Trophoblast cell (in vitro differentiated cells and primary cell): Measurements from ENCODE around the gene POLA1.

ENCODE experiments used
- DNase-seq, 2 donors: peaks; one replicate each; pipeline ENCODE4 v3.0.0-alpha.2; 2016
- H2AFZ ChIP-seq: 2 replicates; pipeline ENCODE4 v1.6.1; 2013; ENCODE audit warnings: low read length, moderate library complexity, mild to moderate bottlenecking; ENCODE audit not compliant: insufficient read depth, poor library complexity
- H2AK5ac ChIP-seq: 2 replicates; pipeline ENCODE4 v1.6.1; 2013; ENCODE audit warnings: mild to moderate bottlenecking, low read length
- H2BK120ac ChIP-seq: 2 replicates; pipeline ENCODE4 v1.6.1; 2013; ENCODE audit warnings: low read length, mild to moderate bottlenecking, moderate library complexity; ENCODE audit not compliant: insufficient read depth, poor library complexity
- H2BK12ac ChIP-seq: 2 replicates; pipeline ENCODE4 v1.6.1; 2013; ENCODE audit warnings: mild to moderate bottlenecking, low read length, moderate library complexity
- H2BK5ac ChIP-seq: 2 replicates; pipeline ENCODE4 v1.6.1; 2013; ENCODE audit warnings: low read length, low read depth, moderate library complexity, mild to moderate bottlenecking; ENCODE audit not compliant: poor library complexity
- H3K14ac ChIP-seq: 2 replicates; pipeline ENCODE4 v1.6.1; 2013; ENCODE audit warnings: mild to moderate bottlenecking, low read length
- H3K18ac ChIP-seq: 2 replicates; pipeline ENCODE4 v1.6.1; 2013; ENCODE audit warnings: mild to moderate bottlenecking, low read length
- H3K23ac ChIP-seq: 2 replicates; pipeline ENCODE4 v1.6.1; 2013; ENCODE audit warnings: low read length
- H3K27ac ChIP-seq: 2 replicates; pipeline ENCODE4 v1.5.1; 2013; ENCODE audit warnings: low read depth, mild to moderate bottlenecking, inconsistent platforms, low read length, moderate library complexity
- H3K27me3 ChIP-seq: 2 replicates; pipeline ENCODE4 v1.6.1; 2013; ENCODE audit warnings: inconsistent platforms, mild to moderate bottlenecking, low read length, moderate library complexity; ENCODE audit not compliant: insufficient read depth
- H3K36me3 ChIP-seq, 2 experiments: 1 replicate in 1 of 2; 2 replicates in 1 of 2; pipeline ENCODE4 v1.6.1; 2013; ENCODE audit warnings: low read length in 2 of 2, mild to moderate bottlenecking in 2 of 2, moderate library complexity in 1 of 2; ENCODE audit not compliant: insufficient read depth in 2 of 2, control insufficient read depth in 1 of 2
- H3K4ac ChIP-seq: 2 replicates; pipeline ENCODE4 v1.6.1; 2013; ENCODE audit warnings: low read depth, mild to moderate bottlenecking, low read length, moderate library complexity
- H3K4me1 ChIP-seq, 2 experiments: 1 replicate in 1 of 2; 2 replicates in 1 of 2; pipeline ENCODE4 v1.6.1; 2013; ENCODE audit warnings: low read length in 2 of 2, mild to moderate bottlenecking in 2 of 2, moderate library complexity in 1 of 2; ENCODE audit not compliant: insufficient read depth in 2 of 2, control insufficient read depth in 1 of 2
- H3K4me2 ChIP-seq: 2 replicates; pipeline ENCODE4 v1.6.1; 2013; ENCODE audit warnings: inconsistent platforms, mild to moderate bottlenecking, low read length, moderate library complexity
- H3K4me3 ChIP-seq: 2 replicates; pipeline ENCODE4 v1.5.1; 2013; ENCODE audit warnings: mild to moderate bottlenecking, low read depth, low read length, inconsistent platforms
- H3K79me1 ChIP-seq: one replicate; pipeline ENCODE4 v1.6.1; 2013; ENCODE audit warnings: low read length
- H3K79me2 ChIP-seq: 2 replicates; pipeline ENCODE4 v1.6.1; 2013; ENCODE audit warnings: low read length, mild to moderate bottlenecking; ENCODE audit not compliant: control insufficient read depth, insufficient read depth, poor library complexity
- H3K9ac ChIP-seq: 2 replicates; pipeline ENCODE4 v1.6.1; 2013; ENCODE audit warnings: mild to moderate bottlenecking, low read length
- H3K9me3 ChIP-seq: 2 replicates; pipeline ENCODE4 v1.6.1; 2013; ENCODE audit warnings: low read depth, mild to moderate bottlenecking, control low read depth, inconsistent platforms, low read length; ENCODE audit not compliant: insufficient read depth
- H4K12ac ChIP-seq: 2 replicates; pipeline ENCODE4 v1.6.1; 2013; ENCODE audit warnings: low read depth, mild to moderate bottlenecking, low read length, moderate library complexity
- H4K8ac ChIP-seq: 2 replicates; pipeline ENCODE4 v1.6.1; 2013; ENCODE audit warnings: low read depth, mild to moderate bottlenecking, low read length, moderate library complexity
- H4K91ac ChIP-seq: one replicate; pipeline ENCODE4 v1.6.1; 2013; ENCODE audit warnings: low read depth, mild to moderate bottlenecking, low read length, moderate library complexity
- WGBS: extraction: QIAGEN DNeasy Blood & Tissue Kit; methylation state at CpG from one replicate; pipeline ENCODE4 v1.1.7; 2013; ENCODE audit warnings: missing lambda C conversion rate; ENCODE audit not compliant: insufficient read length, insufficient coverage; ENCODE audit errors: extremely low coverage; 5-methylcytosine and 5-hydroxymethylcytosine counted together

POLA1 gene

DNA sequence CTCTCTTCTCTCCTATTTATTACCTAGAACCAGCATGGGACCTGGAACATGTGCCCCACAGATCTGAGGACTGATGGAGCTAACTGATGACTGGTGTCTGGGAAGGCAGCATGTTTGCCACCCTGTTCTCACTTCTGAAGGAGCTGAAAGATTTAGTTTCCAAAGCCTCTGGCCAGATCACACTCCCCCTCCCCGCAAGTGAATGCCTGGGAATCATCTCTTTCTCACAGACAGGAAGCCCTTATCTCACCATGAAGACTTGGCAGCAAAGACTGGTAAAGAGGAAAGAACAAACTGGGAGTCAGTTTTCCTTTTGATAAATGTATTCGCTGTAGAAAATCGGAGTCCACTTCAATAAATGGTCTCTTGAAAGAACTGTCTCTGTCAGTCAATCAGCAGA, 25.6 kb upstream of the POLA1 start:
- Histone ChIP-seq H3K4me3 (no peak overlapping the region), H4K12ac (no peak overlapping the region), H3K4me2 (no peak overlapping the region), H2AK5ac (no peak overlapping the region), H3K23ac (no peak overlapping the region), H4K8ac (no peak overlapping the region), H3K18ac (no peak overlapping the region), H3K27ac (no peak overlapping the region), H2BK12ac (no peak overlapping the region), H3K14ac (no peak overlapping the region), H4K91ac (no peak overlapping the region), H3K9me3 (no peaks in the 10 kb centered on the region), H2AFZ (no peak overlapping the region), H3K4ac (no peak overlapping the region), H3K4me1 (peaks cover 0 to 5% of the 10 kb centered on the region in 2 experiments), H2BK120ac (no peak overlapping the region), H3K36me3 (no peaks in the 10 kb centered on the region), H3K27me3 (no peaks in the 10 kb centered on the region), H3K79me2 (no peaks in the 10 kb centered on the region), H3K79me1 (no peaks in the 10 kb centered on the region), H3K9ac (no peak overlapping the region), H2BK5ac (no peak overlapping the region)
- no CpG with 5 or more reads among the region's 3 CpGs for WGBS
- no peak for DNase-seq

DNA sequence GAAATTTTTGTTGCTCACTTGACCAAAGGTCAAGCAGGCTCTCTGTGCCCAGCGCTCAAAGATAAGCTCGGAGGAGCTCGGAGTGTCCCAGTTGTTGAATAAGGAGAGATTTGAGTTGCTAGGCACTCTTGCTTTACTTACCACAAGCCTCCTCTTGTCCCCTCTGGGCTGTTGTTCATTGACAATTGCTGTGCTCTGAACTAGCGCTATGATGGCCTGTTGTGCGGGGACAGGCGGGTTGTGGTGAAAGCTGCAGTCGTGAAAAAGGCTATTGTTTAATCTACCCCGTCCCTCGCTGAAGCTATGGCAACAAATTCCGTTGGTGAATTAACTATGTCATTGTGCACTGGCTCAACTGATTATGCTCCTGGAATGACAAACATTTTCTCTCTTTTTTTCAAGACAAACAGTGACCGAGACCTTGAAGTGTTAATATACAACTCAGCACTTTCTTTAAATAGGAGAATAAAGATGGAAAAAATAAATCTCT, 21.0 kb upstream of the POLA1 start:
- Histone ChIP-seq H2AK5ac (no peak overlapping the region), H2BK5ac (no peak overlapping the region), H3K79me1 (no peaks in the 10 kb centered on the region), H3K9ac (no peak overlapping the region), H4K12ac (no peak overlapping the region), H3K4ac (no peak overlapping the region), H3K14ac (no peak overlapping the region), H2BK12ac (no peak overlapping the region), H3K23ac (no peak overlapping the region), H3K36me3 (no peaks in the 10 kb centered on the region), H3K27ac (no peak overlapping the region), H2BK120ac (no peak overlapping the region), H3K27me3 (no peaks in the 10 kb centered on the region), H3K9me3 (no peaks in the 10 kb centered on the region), H3K79me2 (no peaks in the 10 kb centered on the region), H3K4me3 (no peak overlapping the region), H3K4me1 (peaks cover 0 to 5% of the 10 kb centered on the region in 2 experiments), H4K91ac (no peak overlapping the region), H4K8ac (no peak overlapping the region), H3K18ac (no peak overlapping the region), H2AFZ (no peak overlapping the region), H3K4me2 (no peak overlapping the region)
- DNase-seq: peak; percentile 11 to 49
- no CpG with 5 or more reads among the region's 11 CpGs for WGBS

DNA sequence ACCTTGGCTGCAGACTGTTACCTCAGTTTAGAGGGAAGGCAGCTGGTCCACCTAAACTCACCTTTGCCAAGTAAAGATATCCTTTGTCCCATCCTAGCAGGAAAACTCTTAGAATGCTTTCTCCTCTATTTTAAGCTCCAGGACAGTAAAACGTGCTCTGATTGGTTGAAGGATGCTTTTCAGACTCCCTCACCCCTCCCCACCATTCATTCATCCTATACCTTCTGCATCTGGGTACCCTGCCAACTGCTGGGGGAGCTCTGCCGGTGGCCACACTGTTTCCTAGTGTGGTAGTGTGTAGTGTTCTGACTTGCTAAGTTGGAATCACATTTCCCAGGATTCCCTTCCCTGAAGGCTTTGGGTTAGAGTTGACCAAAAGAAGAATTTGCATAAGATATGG, 20.3 kb upstream of the POLA1 start:
- WGBS: no CpG with 5 or more reads among the region's 2 CpGs
- no peak overlapping the region for H3K4me2 ChIP-seq

DNA sequence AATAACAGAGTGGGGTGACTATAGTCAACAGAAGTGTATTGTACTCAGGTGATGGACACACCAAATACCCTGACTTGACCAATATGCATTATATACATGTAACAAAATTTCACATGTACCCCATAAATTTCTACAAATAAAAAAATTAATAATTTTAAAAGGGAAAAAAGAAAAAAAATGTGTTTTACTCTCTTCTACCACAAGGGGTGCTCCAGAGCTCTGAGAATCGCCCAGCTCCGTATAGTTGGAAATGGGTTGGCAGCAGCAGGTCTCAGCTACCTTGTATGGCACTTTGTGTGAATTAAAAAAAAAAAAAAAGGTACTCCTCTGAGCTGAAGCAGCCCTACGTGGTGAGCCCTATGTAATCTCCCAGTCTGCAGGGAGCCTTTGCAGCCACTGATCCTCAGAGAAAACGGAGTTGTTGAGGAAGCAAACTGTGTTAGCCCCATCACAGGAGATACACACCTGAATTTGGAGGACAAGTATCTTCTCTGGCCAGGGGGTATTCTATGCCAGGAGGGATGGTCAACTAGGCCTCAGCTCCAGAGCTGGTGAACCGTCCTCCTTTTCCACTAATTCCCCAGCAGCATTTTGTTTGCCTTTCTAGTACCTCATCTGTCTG, 17.2 kb upstream of the POLA1 start:
- no peak overlapping the region for H2AK5ac ChIP-seq
- no peak overlapping the region for H4K8ac ChIP-seq
- WGBS: no CpG with 5 or more reads among the region's 5 CpGs
- H3K4me2 ChIP-seq: no peak overlapping the region
- no peak overlapping the region for H3K14ac ChIP-seq
- H3K9ac ChIP-seq: no peak overlapping the region
- no peak overlapping the region for H4K12ac ChIP-seq
- peak in 1 of 2 donors; percentile 42 for DNase-seq
- no peak overlapping the region for H3K23ac ChIP-seq
- H3K79me1 ChIP-seq: no peaks in the 10 kb centered on the region
- H3K4me1 ChIP-seq: peaks cover 0 to 3% of the 10 kb centered on the region in 2 experiments
- H3K4ac ChIP-seq: no peak overlapping the region
- H3K27ac ChIP-seq: no peak overlapping the region
- no peak overlapping the region for H3K4me3 ChIP-seq
- no peak overlapping the region for H2BK5ac ChIP-seq
- H3K9me3 ChIP-seq: no peaks in the 10 kb centered on the region
- no peak overlapping the region for H2AFZ ChIP-seq
- no peaks in the 10 kb centered on the region for H3K79me2 ChIP-seq
- H2BK120ac ChIP-seq: no peak overlapping the region
- H2BK12ac ChIP-seq: no peak overlapping the region
- H3K27me3 ChIP-seq: no peaks in the 10 kb centered on the region
- no peaks in the 10 kb centered on the region for H3K36me3 ChIP-seq
- H3K18ac ChIP-seq: no peak overlapping the region
- no peak overlapping the region for H4K91ac ChIP-seq

More for the DNA sequence above, 20.3 kb upstream of the POLA1 start:
- no peak for DNase-seq
- no peak overlapping the region for H3K4ac ChIP-seq
- H4K8ac ChIP-seq: no peak overlapping the region
- no peak overlapping the region for H3K14ac ChIP-seq
- H3K18ac ChIP-seq: no peak overlapping the region
- H3K36me3 ChIP-seq: no peaks in the 10 kb centered on the region
- no peak overlapping the region for H2BK12ac ChIP-seq
- no peak overlapping the region for H2AK5ac ChIP-seq
- H3K23ac ChIP-seq: no peak overlapping the region
- H3K27ac ChIP-seq: no peak overlapping the region
- H3K9ac ChIP-seq: no peak overlapping the region
- H2BK120ac ChIP-seq: no peak overlapping the region
- no peak overlapping the region for H3K4me3 ChIP-seq
- no peak overlapping the region for H2AFZ ChIP-seq
- no peak overlapping the region for H4K91ac ChIP-seq
- H3K79me2 ChIP-seq: no peaks in the 10 kb centered on the region
- no peak overlapping the region for H2BK5ac ChIP-seq
- no peaks in the 10 kb centered on the region for H3K79me1 ChIP-seq
- no peaks in the 10 kb centered on the region for H3K27me3 ChIP-seq
- H3K9me3 ChIP-seq: no peaks in the 10 kb centered on the region
- no peak overlapping the region for H4K12ac ChIP-seq
- H3K4me1 ChIP-seq: peaks cover 0 to 3% of the 10 kb centered on the region in 2 experiments
